D721Med (cell line): ENCODE data around the gene CSF2.

Experiments
- DNase-seq: peaks from one replicate; pipeline ENCODE4 v3.0.0; 2011; ENCODE audit warnings: low spot score; ENCODE audit not compliant: insufficient read length
- FAIRE-seq: peaks from 2 replicates; lab custom pipeline; 2011; peaks lifted over from hg19 to GRCh38; lab: Jason Lieb, UNC
- TF ChIP-seq, protein P1 (sequence below): IDR thresholded peaks from 2 replicates; pipeline ENCODE4 v1.5.1; 2012; ENCODE audit warnings: mild to moderate bottlenecking, control low read depth; ENCODE audit not compliant: insufficient read depth; ENCODE audit errors: missing control alignments

CSF2 gene

DNA sequence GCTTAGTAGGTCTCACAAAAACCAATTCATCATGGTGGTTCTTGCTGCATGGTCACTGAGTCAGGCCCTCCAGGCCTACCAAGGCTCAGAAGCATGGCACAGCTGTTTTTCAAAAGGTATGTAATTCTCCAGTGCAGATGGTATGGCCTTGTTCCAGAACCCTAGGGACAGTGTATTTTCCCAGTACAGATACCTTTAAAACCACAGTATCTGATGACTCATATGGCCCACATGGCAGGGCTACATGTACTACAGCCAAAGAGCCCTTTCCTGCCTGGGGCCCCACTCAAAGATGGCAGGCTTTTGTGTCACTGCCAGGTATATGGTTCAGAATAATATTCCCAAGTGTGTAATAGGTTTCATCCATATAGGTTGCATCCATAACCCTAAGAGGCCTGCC is 16.5 kb downstream of the CSF2 start:
- FAIRE-seq (no peak), DNase-seq (no peak)
- TF ChIP-seq, protein P1, sequence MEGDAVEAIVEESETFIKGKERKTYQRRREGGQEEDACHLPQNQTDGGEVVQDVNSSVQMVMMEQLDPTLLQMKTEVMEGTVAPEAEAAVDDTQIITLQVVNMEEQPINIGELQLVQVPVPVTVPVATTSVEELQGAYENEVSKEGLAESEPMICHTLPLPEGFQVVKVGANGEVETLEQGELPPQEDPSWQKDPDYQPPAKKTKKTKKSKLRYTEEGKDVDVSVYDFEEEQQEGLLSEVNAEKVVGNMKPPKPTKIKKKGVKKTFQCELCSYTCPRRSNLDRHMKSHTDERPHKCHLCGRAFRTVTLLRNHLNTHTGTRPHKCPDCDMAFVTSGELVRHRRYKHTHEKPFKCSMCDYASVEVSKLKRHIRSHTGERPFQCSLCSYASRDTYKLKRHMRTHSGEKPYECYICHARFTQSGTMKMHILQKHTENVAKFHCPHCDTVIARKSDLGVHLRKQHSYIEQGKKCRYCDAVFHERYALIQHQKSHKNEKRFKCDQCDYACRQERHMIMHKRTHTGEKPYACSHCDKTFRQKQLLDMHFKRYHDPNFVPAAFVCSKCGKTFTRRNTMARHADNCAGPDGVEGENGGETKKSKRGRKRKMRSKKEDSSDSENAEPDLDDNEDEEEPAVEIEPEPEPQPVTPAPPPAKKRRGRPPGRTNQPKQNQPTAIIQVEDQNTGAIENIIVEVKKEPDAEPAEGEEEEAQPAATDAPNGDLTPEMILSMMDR = no peak

DNA sequence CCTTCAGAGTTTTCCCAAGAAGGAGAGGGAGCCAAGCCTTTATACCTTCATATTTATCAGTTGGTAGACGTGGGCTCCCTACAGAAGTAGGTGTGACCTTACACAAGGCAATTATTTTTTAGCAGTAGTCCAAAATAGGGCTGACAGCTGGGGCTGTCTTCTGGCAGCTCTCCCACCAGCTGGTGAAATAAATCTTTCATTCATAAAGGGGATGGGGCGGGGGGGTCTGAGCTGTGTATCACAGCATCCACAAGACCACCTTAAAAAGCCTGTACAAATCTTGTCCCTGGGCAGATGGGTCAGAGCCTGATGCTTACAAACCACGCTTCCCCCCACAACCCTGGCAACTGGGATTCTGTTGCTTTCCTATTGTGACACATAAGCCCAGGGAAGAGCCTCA is 19.7 kb downstream of the CSF2 start:
- FAIRE-seq (no peak), DNase-seq (no peak)
- TF ChIP-seq, protein P1 = no peak

DNA sequence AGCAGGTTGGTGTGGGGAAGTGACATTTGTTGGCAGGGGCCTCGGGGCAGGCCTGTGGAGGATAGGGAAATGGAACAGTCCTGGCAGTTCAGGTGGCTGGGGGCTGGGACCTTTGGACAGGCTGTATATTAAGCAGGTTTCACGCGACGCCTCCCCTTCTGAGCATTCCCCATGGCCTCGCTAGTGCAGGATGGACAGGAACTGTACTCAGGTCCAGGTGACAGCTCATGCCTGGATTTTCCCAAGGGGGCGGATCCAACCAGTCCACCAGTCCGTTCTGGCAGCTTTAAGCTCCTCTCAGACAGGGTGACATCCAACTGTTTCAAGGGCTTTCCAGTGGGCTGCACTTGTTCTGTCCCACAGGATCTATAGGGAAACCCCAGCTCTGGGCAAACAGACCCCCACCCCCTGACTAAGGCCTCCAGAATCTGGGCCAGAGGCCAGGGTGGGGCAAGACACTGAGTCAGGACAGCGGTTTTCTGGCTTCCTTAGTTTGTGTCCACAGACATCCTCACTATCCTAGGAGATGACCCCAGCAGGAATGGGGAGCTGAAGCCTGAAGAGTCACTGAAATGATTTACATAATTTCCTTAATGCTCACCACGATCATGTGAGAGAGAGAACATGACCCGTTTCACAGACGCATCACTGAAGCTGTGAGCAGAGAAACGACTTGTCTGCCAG is 20.9 kb downstream of the CSF2 start:
- FAIRE-seq (no peak), DNase-seq (no peak)
- TF ChIP-seq, protein P1 = no peak

DNA sequence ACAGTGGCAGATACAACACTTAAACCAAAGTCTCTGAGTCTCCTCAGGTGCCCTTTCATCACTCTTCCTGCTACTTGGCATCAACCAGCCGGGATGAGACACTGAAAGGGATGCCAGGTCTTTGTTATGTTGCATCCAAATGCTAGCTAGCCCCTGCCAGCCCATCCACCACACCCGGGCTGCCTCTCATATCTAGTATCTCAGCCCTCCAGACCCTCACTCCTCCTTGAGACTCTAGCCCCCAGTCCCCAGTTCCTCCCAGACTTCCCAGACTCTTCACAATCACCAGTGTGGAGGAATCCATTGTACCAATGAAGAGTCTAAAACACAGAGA is 21.5 kb downstream of the CSF2 start:
- DNase-seq (no peak), FAIRE-seq (no peak)
- TF ChIP-seq, protein P1 = no peak

DNA sequence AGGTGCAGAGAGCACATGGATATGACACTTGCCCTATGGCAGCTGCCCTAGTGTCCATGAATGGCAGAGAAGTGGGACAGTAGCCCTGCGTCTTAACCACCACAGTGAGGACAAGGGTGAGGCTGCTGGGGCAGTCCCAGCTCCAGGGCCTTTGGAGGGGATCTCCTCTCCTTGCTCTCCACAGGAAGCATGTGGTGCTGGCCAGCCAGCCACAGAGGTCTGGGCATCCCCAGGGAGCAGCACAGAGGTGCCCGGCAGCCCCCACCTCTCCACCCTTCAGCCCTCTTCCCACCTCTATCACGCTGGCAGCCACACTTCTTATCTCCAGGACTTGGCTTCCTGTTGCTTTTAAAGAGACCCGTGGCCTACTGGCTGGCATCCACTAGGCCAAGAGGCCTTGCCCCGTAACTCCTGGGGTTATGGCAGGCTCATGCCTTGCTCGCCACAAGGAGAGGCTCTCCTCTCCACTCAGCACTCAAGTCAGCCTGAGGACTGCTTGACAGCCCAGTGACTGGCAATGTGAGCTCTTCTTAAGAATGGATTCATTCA is 21.9 kb downstream of the CSF2 start:
- TF ChIP-seq, protein P1 = no peak
- DNase-seq = no peak
- FAIRE-seq = no peak

DNA sequence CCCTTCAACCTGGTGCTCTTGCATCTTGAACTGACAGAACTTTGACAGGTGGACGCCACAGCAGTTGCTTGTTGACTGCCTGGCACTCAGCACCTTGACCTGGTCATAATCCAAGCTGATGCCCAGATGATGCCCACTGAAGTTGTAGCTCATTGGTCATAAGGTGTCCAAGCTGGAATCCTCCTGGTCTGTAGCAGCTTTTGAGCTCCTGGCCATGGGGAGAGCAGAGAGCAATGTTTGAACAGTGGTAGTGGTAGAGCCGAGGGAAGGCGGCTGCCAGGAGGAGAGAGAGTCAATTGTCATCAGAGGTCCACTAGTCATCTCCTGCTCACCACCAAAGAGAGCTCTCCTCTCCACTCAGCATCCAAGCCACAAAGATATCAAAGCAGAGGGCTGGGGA is 23.3 kb downstream of the CSF2 start:
- DNase-seq = no peak
- no peak for FAIRE-seq
- TF ChIP-seq, protein P1 = no peak

DNA sequence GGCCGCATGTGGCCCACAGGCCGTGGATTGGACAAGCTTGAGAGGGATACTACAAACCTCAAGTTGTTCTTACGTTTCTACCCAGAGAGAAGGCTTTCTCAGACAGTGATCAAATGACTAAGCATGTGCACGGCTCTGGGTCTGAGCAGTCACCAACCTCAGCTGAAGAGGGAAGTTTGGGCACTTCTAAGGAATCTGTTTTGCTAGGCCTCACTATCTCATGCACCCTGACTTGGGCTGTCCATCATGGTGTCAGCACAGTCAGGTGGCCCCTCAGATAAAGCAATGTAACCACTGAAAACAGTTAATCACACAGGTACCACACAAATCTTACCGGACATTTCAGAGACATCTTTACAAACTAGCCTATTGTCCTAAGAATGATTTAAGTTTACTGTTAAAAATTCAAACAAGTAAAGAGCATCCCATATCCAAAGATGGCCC is 24.6 kb downstream of the CSF2 start:
- DNase-seq (no peak), FAIRE-seq (no peak)

More for the DNA sequence above, 24.6 kb downstream of the CSF2 start:
- TF ChIP-seq, protein P1 = no peak
